ENCODE data around the gene ABT1. TPM values are rescaled to one million over a fixed set of nuclear protein-coding genes. Genes with fewer than 3 reads are reported as not detected.

ABT1 gene
- total RNA-seq, 2 donors from 2014 or later = 7.3 to 8.8 TPM

DNA sequence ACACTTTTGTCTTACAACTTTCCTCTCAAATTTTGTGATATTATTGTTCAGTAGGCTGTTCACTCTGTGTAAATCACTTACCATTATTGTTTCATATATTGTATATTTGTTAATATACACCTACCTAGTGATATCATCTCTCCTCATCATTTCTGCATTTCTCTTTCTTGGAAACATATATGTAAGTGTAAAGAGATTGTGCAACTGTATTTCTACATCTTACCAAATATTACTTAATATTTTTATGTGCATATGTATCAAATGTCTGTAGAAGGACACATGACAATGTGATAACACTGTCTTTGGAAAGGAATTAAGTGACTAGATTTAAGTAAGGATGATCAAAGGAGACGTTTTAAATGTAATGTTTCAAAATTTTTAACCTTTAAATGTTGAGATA, 32.6 kb downstream of the ABT1 start:
- no peaks in the 10 kb centered on the region for H3K36me3 ChIP-seq
- no peaks in the 10 kb centered on the region for H3K4me1 ChIP-seq
- H3K4me3 ChIP-seq = no peak overlapping the region
- no peaks in the 10 kb centered on the region for H3K27me3 ChIP-seq
- no peak for TF ChIP-seq CTCF (IDR thresholded peaks at IDR 0.05)
- H3K9me3 ChIP-seq = peaks cover 0 to 5% of the 10 kb centered on the region in 2 donors
- no peak for DNase-seq (ENCODE audit: low spot score)
- H3K27ac ChIP-seq = no peak overlapping the region

DNA sequence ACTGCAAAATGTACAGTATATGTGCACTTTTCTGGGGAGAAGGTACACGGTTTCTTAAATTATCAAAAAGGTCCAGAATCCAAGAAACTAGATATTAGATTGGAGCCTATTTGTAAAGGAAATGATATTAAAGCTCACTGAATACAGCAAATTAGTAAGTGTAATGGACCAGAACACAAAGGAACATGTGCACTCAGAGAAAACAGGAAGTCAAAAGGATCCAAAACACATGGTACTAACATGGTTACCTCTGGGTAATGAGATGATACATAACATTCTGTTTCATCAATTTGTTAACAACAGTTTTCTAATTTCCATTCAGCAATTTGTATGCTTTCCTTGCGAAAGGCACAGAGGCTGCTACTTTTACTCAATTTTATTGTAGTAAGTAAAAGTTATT, 44.1 kb downstream of the ABT1 start:
- DNase-seq (ENCODE audit: low spot score) = no peak
- peaks cover 50% of the 10 kb centered on the region for H3K36me3 ChIP-seq

GRCh38 chr6:26646074-26646473, 49.3 kb downstream of the ABT1 start:
- Histone ChIP-seq H3K4me3 (no peak overlapping the region), H3K27ac (no peak overlapping the region), H3K36me3 (peaks cover 22% of the 10 kb centered on the region), H3K4me1 (no peaks in the 10 kb centered on the region), H3K9me3 (peaks cover 0 to 5% of the 10 kb centered on the region in 2 donors), H3K27me3 (no peaks in the 10 kb centered on the region)
- no peak for TF ChIP-seq CTCF (IDR thresholded peaks at IDR 0.05)
- DNase-seq (ENCODE audit: low spot score) = no peak

More for the DNA sequence above, 44.1 kb downstream of the ABT1 start:
- peaks cover 0 to 12% of the 10 kb centered on the region in 2 donors for H3K9me3 ChIP-seq
- no peak for TF ChIP-seq CTCF (IDR thresholded peaks at IDR 0.05)
- H3K4me1 ChIP-seq = no peaks in the 10 kb centered on the region
- no peaks in the 10 kb centered on the region for H3K27me3 ChIP-seq
- H3K4me3 ChIP-seq = no peak overlapping the region
- H3K27ac ChIP-seq = no peak overlapping the region

Other genes with a start within 250 kb of the ABT1 start
- 10 to 100 TPM in 1 of 2 donors, 1 to 10 TPM in 1; 6.5 to 12.9 TPM for gene BTN3A2, start 231.8 kb upstream of the ABT1 start, total RNA-seq
- gene BTN2A2, start 213.8 kb upstream of the ABT1 start, total RNA-seq = 1 to 10 TPM; 2.6 to 4.4 TPM
- 1 to 10 TPM; 3.6 to 6.6 TPM for gene BTN3A1, start 194.7 kb upstream of the ABT1 start, total RNA-seq
- 1 to 10 TPM; 5.6 to 8.7 TPM for gene BTN3A3, start 156.4 kb upstream of the ABT1 start, total RNA-seq
- gene BTN2A1, start 139.0 kb upstream of the ABT1 start, total RNA-seq = 10 to 100 TPM in 1 of 2 donors, 1 to 10 TPM in 1; 7.6 to 13.9 TPM
- gene BTN1A1, start 96.7 kb upstream of the ABT1 start, total RNA-seq = not detected
- 10 to 100 TPM; 36.1 to 52.5 TPM for gene HMGN4, start 58.6 kb upstream of the ABT1 start, total RNA-seq
- gene ZNF322, start 62.8 kb downstream of the ABT1 start, total RNA-seq = 1 to 10 TPM; 7.5 to 7.8 TPM